Measurements from ENCODE around the gene CCL7.

DNA sequence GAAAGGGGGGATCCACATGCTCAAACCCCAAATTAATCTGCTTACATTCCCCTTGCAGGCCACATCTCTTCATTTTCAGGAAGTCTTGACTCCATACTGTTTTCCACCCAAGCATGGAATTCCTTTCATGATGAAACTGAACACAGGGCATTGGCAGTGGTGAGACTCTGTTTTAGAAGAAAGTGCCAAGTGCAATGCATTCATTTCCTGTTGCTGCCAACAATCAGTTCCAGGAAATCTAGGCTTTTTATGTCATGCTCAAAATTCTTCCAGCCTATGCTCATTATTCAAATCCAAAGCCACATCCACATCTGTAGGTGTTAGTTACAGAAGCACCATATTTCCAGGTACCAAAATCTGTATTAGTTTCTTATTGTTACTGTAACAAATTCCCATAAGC lies 10.9 kb upstream of the CCL7 start:
- TF ChIP-seq, protein P1, sequence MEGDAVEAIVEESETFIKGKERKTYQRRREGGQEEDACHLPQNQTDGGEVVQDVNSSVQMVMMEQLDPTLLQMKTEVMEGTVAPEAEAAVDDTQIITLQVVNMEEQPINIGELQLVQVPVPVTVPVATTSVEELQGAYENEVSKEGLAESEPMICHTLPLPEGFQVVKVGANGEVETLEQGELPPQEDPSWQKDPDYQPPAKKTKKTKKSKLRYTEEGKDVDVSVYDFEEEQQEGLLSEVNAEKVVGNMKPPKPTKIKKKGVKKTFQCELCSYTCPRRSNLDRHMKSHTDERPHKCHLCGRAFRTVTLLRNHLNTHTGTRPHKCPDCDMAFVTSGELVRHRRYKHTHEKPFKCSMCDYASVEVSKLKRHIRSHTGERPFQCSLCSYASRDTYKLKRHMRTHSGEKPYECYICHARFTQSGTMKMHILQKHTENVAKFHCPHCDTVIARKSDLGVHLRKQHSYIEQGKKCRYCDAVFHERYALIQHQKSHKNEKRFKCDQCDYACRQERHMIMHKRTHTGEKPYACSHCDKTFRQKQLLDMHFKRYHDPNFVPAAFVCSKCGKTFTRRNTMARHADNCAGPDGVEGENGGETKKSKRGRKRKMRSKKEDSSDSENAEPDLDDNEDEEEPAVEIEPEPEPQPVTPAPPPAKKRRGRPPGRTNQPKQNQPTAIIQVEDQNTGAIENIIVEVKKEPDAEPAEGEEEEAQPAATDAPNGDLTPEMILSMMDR (IDR thresholded peaks at IDR 0.05; ENCODE audit: insufficient read depth, low read depth, low read length), result no peak
- TF ChIP-seq EZH2 (IDR thresholded peaks at IDR 0.05; ENCODE audit: insufficient read depth, low read length), result no peak

All from astrocyte (in vitro differentiated cells and primary cell).